MM.1S (cell line): Measurements from ENCODE around the gene BICDL2.

ENCODE experiments used
- CTCF ChIP-seq: fragments of 300-600 bp; sonication (generic); IDR thresholded peaks from 2 replicates; pipeline ENCODE4 v1.5.1; 2016; ENCODE audit warnings: antibody characterized with exemption, low read length, mixed read lengths
- EZH2 ChIP-seq: fragments of 300-600 bp; sonication (generic); optimal IDR thresholded peaks from 2 replicates; pipeline ENCODE3; 2017; ENCODE audit warnings: low read depth, mild to moderate bottlenecking, antibody characterized with exemption, low read length, mixed read lengths

GRCh38 chr16:3008690-3009037 is 28.1 kb downstream of the BICDL2 start:
- no peak for TF ChIP-seq EZH2
- TF ChIP-seq CTCF = no peak
